SK-N-SH (cell line): ENCODE data around the gene LRRIQ1. TPM values are rescaled to one million over a fixed set of nuclear protein-coding genes. Genes with fewer than 3 reads are reported as not detected.
"Not testable (repeated sequence)": the region's sequence is repeated elsewhere in the genome, so short reads cannot be mapped to it uniquely, and the experiment has no call there.

ENCODE experiments used
- CTCF ChIA-PET: fragments of 300-600, 350-600 bp; formaldehyde crosslinking; extraction: SDS; loops from one replicate; lab custom pipeline; 2021; lab: Yijun Ruan, JAX
- POLR2A ChIA-PET: fragments of 350-600 bp; sonication (Branson Sonifier 250); formaldehyde crosslinking; extraction: SDS; loops from one replicate; lab custom pipeline; 2020; ENCODE audit warnings: antibody characterized with exemption, inconsistent platforms; lab: Yijun Ruan, JAX
- DNase-seq: peaks from one replicate; pipeline ENCODE4 v3.0.0; 2012
- H2AFZ ChIP-seq: fragments of 200-600 bp; sonication (generic); 2 replicates; pipeline ENCODE4 v1.8.1; 2016; ENCODE audit warnings: antibody characterized with exemption, mild to moderate bottlenecking, low read depth
- H3F3A ChIP-seq: fragments of 200-600 bp; sonication (generic); replicated peaks from 2 replicates; pipeline ENCODE3; 2016; ENCODE audit warnings: antibody characterized with exemption, mild to moderate bottlenecking; ENCODE audit not compliant: insufficient read depth
- H3K27ac ChIP-seq, 2 experiments: fragments of 200-500 bp in 1 of 2; fragments of 200-600 bp in 1 of 2; sonication (Bioruptor generic) in 1 of 2; sonication (generic), shearing (Covaris generic) in 1 of 2; 2 replicates each; pipeline versions ENCODE4 v1.5.1 to v1.6.1; 2014 to 2016; ENCODE audit warnings: low read depth in 2 of 2, inconsistent platforms in 1 of 2, low read length in 1 of 2, mild to moderate bottlenecking in 1 of 2, mixed read lengths in 1 of 2
- H3K27me3 ChIP-seq: fragments of 200-600 bp; sonication (generic), shearing (Covaris generic); 2 replicates; pipeline ENCODE4 v1.6.1; 2016; ENCODE audit warnings: mixed run types; ENCODE audit not compliant: insufficient read depth
- H3K36me3 ChIP-seq, 2 experiments: fragments of 200-500 bp in 1 of 2; fragments of 200-600 bp in 1 of 2; sonication (Bioruptor generic) in 1 of 2; sonication (generic) in 1 of 2; replicated peaks in 1 of 2; 2 replicates each; pipeline versions ENCODE3 to v1.5.1; 2014 to 2016; ENCODE audit warnings: low read length in 1 of 2, mild to moderate bottlenecking in 1 of 2; ENCODE audit not compliant: insufficient read depth in 2 of 2, control insufficient read depth in 1 of 2
- H3K4me1 ChIP-seq, 2 experiments: fragments of 200-500 bp in 1 of 2; fragments of 200-600 bp in 1 of 2; sonication (Bioruptor generic) in 1 of 2; sonication (generic), shearing (Covaris generic) in 1 of 2; 2 replicates each; pipeline versions ENCODE4 v1.5.1 to v1.6.1; 2014 to 2016; ENCODE audit warnings: low read depth in 1 of 2, low read length in 1 of 2, mixed run types in 1 of 2; ENCODE audit not compliant: insufficient read depth in 2 of 2, control insufficient read depth in 1 of 2
- H3K4me2 ChIP-seq: fragments of 200-600 bp; sonication (generic), shearing (Covaris generic); 2 replicates; pipeline ENCODE4 v1.6.1; 2017; ENCODE audit warnings: mixed run types
- H3K4me3 ChIP-seq, 2 experiments: fragments of 200-500 bp in 1 of 2; fragments of 200-600 bp in 1 of 2; sonication (Bioruptor generic) in 1 of 2; sonication (generic), shearing (Covaris generic) in 1 of 2; 2 replicates each; pipeline versions ENCODE4 v1.5.1 to v1.8.1; 2014 to 2016; ENCODE audit warnings: low read depth in 2 of 2, inconsistent platforms in 1 of 2, low read length in 1 of 2, mild to moderate bottlenecking in 1 of 2, mixed read lengths in 1 of 2, moderate library complexity in 1 of 2
- H3K79me2 ChIP-seq: fragments of 200-600 bp; sonication (generic); 2 replicates; pipeline ENCODE4 v1.8.1; 2017; ENCODE audit warnings: mild to moderate bottlenecking; ENCODE audit not compliant: insufficient read depth
- H3K9ac ChIP-seq: fragments of 200-600 bp; sonication (generic); 2 replicates; pipeline ENCODE4 v1.6.1; 2017; ENCODE audit warnings: mixed run types
- H3K9me2 ChIP-seq: fragments of 200-600 bp; sonication (generic); 2 replicates; pipeline ENCODE4 v1.6.1; 2017; ENCODE audit warnings: mixed run types
- H3K9me3 ChIP-seq: fragments of 200-600 bp; sonication (generic); 2 replicates; pipeline ENCODE4 v1.6.1; 2017; ENCODE audit warnings: mixed run types, mild to moderate bottlenecking, moderate library complexity
- H4K20me1 ChIP-seq: fragments of 200-600 bp; sonication (generic); 2 replicates; pipeline ENCODE4 v1.6.1; 2017; ENCODE audit warnings: mild to moderate bottlenecking, mixed run types; ENCODE audit not compliant: insufficient read depth
- ELF1 ChIP-seq: IDR thresholded peaks from 2 replicates; pipeline ENCODE4 v1.4.0; 2012
- EP300 ChIP-seq, 2 experiments: IDR thresholded peaks; 2 replicates each; pipeline versions ENCODE4 v1.4.0 to v1.6.1; 2012; ENCODE audit warnings: borderline replicate concordance in 1 of 2, low read depth in 1 of 2, low read length in 1 of 2
- FOXJ3 ChIP-seq: sonication (generic); formaldehyde crosslinking; IDR thresholded peaks from 2 replicates; pipeline ENCODE4 v1.5.1; 2020; ENCODE audit warnings: mild to moderate bottlenecking, missing genetic modification reagents
- FOXM1 ChIP-seq: IDR thresholded peaks from 2 replicates; pipeline ENCODE4 v1.4.0; 2012; ENCODE audit warnings: low read depth, mild to moderate bottlenecking
- GABPA ChIP-seq: IDR thresholded peaks from 2 replicates; pipeline ENCODE4 v1.4.0; 2012; ENCODE audit warnings: low read depth, mild to moderate bottlenecking
- GATA2 ChIP-seq: sonication (generic); formaldehyde crosslinking; IDR thresholded peaks from 2 replicates; pipeline ENCODE4 v1.5.0; 2020; ENCODE audit warnings: mild to moderate bottlenecking, missing genetic modification reagents
- JUND ChIP-seq: IDR thresholded peaks from 2 replicates; pipeline ENCODE4 v1.4.0; 2012
- MEF2A ChIP-seq: IDR thresholded peaks from 2 replicates; pipeline ENCODE4 v1.4.0; 2012; ENCODE audit warnings: low read depth, borderline replicate concordance
- MXI1 ChIP-seq: IDR thresholded peaks from 2 replicates; pipeline ENCODE4 v1.6.1; 2012; ENCODE audit warnings: mild to moderate bottlenecking, low read depth, low read length, improper control_type of control experiment
- NFIC ChIP-seq: IDR thresholded peaks from 2 replicates; pipeline ENCODE4 v1.4.0; 2012; ENCODE audit warnings: borderline replicate concordance
- POLR2AphosphoS5 ChIP-seq: IDR thresholded peaks from 2 replicates; pipeline ENCODE4 v1.6.1; 2012; ENCODE audit warnings: low read depth, low read length
- RFX5 ChIP-seq: IDR thresholded peaks from 2 replicates; pipeline ENCODE4 v1.6.1; 2012; ENCODE audit warnings: mild to moderate bottlenecking, improper control_type of control experiment, low read length
- SIN3A ChIP-seq: IDR thresholded peaks from 2 replicates; pipeline ENCODE4 v1.6.1; 2012; ENCODE audit warnings: low read depth, mild to moderate bottlenecking, low read length, moderate library complexity, borderline replicate concordance
- TAF1 ChIP-seq: IDR thresholded peaks from 2 replicates; pipeline ENCODE4 v1.6.1; 2012; ENCODE audit warnings: low read depth, mild to moderate bottlenecking, low read length, moderate library complexity, borderline replicate concordance
- TCF12 ChIP-seq: IDR thresholded peaks from 2 replicates; pipeline ENCODE4 v1.4.0; 2012
- TEAD4 ChIP-seq: IDR thresholded peaks from 2 replicates; pipeline ENCODE4 v1.4.0; 2012; ENCODE audit warnings: mild to moderate bottlenecking, borderline replicate concordance; ENCODE audit not compliant: insufficient read depth
- USF1 ChIP-seq: IDR thresholded peaks from 2 replicates; pipeline ENCODE4 v1.4.0; 2012; ENCODE audit warnings: low read depth, borderline replicate concordance
- USF2 ChIP-seq: fragments of 150-350 bp; IDR thresholded peaks from 2 replicates; pipeline ENCODE4 v1.6.1; 2017; ENCODE audit warnings: antibody characterized with exemption, low read length, low read depth, borderline replicate concordance
- YY1 ChIP-seq: IDR thresholded peaks from 2 replicates; pipeline ENCODE4 v1.4.0; 2012; ENCODE audit warnings: low read depth, mild to moderate bottlenecking
- WGBS: methylation state at CpG from one replicate; pipeline ENCODE4 v1.1.6; 2017; ENCODE audit warnings: low lambda C conversion rate; 5-methylcytosine and 5-hydroxymethylcytosine counted together
- polyA plus RNA-seq, 3 experiments: library from polyadenylated mRNA; depleted of rRNA; stranded (reverse); fragments of >200 nt; gene quantifications; 2 replicates each; pipeline ENCODE4 v1.2.3, GENCODE V29; 2012

The LRRIQ1 gene
- polyA plus RNA-seq, 1 of the 3 experiments (the other 2 are of a cell fraction): 0.39 TPM

- H3K27me3 ChIP-seq: no peaks in the 10 kb centered on the region
- H3K4me1 ChIP-seq: no peaks in the 10 kb centered on the region
- H2AFZ ChIP-seq: no peak overlapping the region
- no peaks in the 10 kb centered on the region for H3K36me3 ChIP-seq
- H4K20me1 ChIP-seq: no peaks in the 10 kb centered on the region
- POLR2A ChIA-PET: no interaction called here
- DNase-seq: no peak
- H3K4me3 ChIP-seq: no peak overlapping the region
- H3K9ac ChIP-seq: no peak overlapping the region
- H3K79me2 ChIP-seq: no peaks in the 10 kb centered on the region
- TF ChIP-seq MXI1 (no peak), GABPA (no peak), GATA2 (CRISPR knock-in tag) (no peak), RFX5 (no peak), POLR2AphosphoS5 (no peak), USF1 (no peak), ELF1 (no peak), SIN3A (no peak), TCF12 (no peak), FOXJ3 (CRISPR knock-in tag) (no peak), USF2 (no peak), EP300 (IDR thresholded peaks at IDR 0.05; ENCODE audit: borderline replicate concordance in 1 of 2, low read depth in 1 of 2, low read length in 1 of 2) (no peak), MEF2A (no peak), YY1 (no peak), TAF1 (no peak), NFIC (no peak), TEAD4 (no peak), FOXM1 (no peak), JUND (no peak)
- H3K9me3 ChIP-seq: no peaks in the 10 kb centered on the region
- CTCF ChIA-PET: no interaction called here
- H3F3A ChIP-seq: no peaks in the 10 kb centered on the region
- no peaks in the 10 kb centered on the region for H3K9me2 ChIP-seq
- WGBS: 24% methylated on average over 4 of the region's 4 CpGs
- H3K4me2 ChIP-seq: no peak overlapping the region
- H3K27ac ChIP-seq: no peak overlapping the region
These were observed 170.4 kb downstream of the LRRIQ1 start for GRCh38 chr12:85206543-85206942.

- H3K9me3 ChIP-seq, DNase-seq, H3K27ac ChIP-seq, H3K9me2 ChIP-seq, CTCF ChIA-PET, H3K36me3 ChIP-seq, H3F3A ChIP-seq, H3K9ac ChIP-seq, H3K4me1 ChIP-seq, H3K27me3 ChIP-seq, H2AFZ ChIP-seq, H3K4me2 ChIP-seq, H3K4me3 ChIP-seq, H4K20me1 ChIP-seq, H3K79me2 ChIP-seq, POLR2A ChIA-PET: not testable (repeated sequence)
- 50% methylated on average over 1 of the region's 1 CpG for WGBS
These were observed 188.2 kb downstream of the LRRIQ1 start for GRCh38 chr12:85224339-85224738.
